Hepatocyte (in vitro differentiated cells): ENCODE measurements around the gene LGALS14.

Experiments used
- CTCF ChIP-seq: fragments of 200-600 bp; sonication (generic); IDR thresholded peaks from 2 replicates; pipeline ENCODE4 v1.5.1; 2016; ENCODE audit warnings: antibody characterized with exemption, mild to moderate bottlenecking; ENCODE audit not compliant: poor library complexity
- EZH2 ChIP-seq: fragments of 200-600 bp; sonication (generic); IDR thresholded peaks from 2 replicates; pipeline ENCODE4 v1.6.1; 2016; ENCODE audit warnings: antibody characterized with exemption, mild to moderate bottlenecking, borderline replicate concordance
- EZH2phosphoT487 ChIP-seq: fragments of 200-600 bp; sonication (generic); IDR thresholded peaks from one replicate; pipeline ENCODE4 v1.6.1; 2018; ENCODE audit warnings: antibody characterized with exemption, mild to moderate bottlenecking, low read depth, moderate library complexity; ENCODE audit not compliant: unreplicated experiment, severe bottlenecking

- TF ChIP-seq CTCF (no peak), EZH2phosphoT487 (no peak), EZH2 (no peak)
Observed at GRCh38 chr19:39681416-39681815, 22.9 kb upstream of the LGALS14 start.
